ENCODE results near the gene CKS1B.

CKS1B gene

GRCh38 chr1:155023627-155024026 lies 49.1 kb downstream of the CKS1B start:
- H3K4me1 ChIP-seq (ENCODE audit: insufficient read depth, low read length) = peaks cover 3% of the 10 kb centered on the region; the same call in 1 of the 2 replicates
- WGBS = 79% methylated on average over 5 of the region's 5 CpGs

GRCh38 chr1:155024315-155024714 lies 49.8 kb downstream of the CKS1B start:
- 95% methylated on average over 9 of the region's 9 CpGs for WGBS

More at GRCh38 chr1:155023627-155024026, 49.1 kb downstream of the CKS1B start:
- H3K9ac ChIP-seq (ENCODE audit: low read depth, low read length) = no peak overlapping the region
- H3K4me3 ChIP-seq (ENCODE audit: low read length) = no peak overlapping the region
- H3K36me3 ChIP-seq (ENCODE audit: insufficient read depth, low read length) = no peaks in the 10 kb centered on the region
- H3K9me3 ChIP-seq (ENCODE audit: insufficient read depth, low read depth, low read length) = no peaks in the 10 kb centered on the region
- no peak overlapping the region for H3K27ac ChIP-seq (ENCODE audit: low read depth, low read length)
- H3K27me3 ChIP-seq (ENCODE audit: insufficient read depth, low read length) = no peaks in the 10 kb centered on the region

DNA sequence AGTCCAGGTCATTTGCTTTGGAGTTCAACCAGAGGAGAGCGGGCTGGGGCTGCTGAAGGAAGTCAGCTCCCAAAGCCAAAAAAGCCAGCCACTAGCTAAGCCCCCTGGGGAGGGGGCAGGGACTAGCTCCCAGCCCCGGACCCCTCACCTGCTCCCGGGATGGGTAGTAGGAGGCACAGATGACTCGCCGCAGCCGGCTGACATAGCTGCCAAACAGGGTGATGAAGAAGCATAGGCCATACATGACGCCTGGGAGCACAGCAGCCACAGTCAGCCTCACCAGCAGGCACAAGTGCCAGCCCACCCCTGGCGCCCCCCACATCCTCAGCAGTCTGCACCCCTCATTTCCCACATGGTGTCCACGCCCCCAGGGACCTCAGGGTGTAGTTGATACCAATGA lies 51.7 kb downstream of the CKS1B start:
- no peak overlapping the region for H3K4me3 ChIP-seq (ENCODE audit: low read length)
- no peak overlapping the region for H3K27ac ChIP-seq (ENCODE audit: low read depth, low read length)
- no peaks in the 10 kb centered on the region for H3K36me3 ChIP-seq (ENCODE audit: insufficient read depth, low read length)
- H3K9me3 ChIP-seq (ENCODE audit: insufficient read depth, low read depth, low read length) = no peaks in the 10 kb centered on the region
- H3K4me1 ChIP-seq (ENCODE audit: insufficient read depth, low read length) = peaks cover 3% of the 10 kb centered on the region; the same call in 1 of the 2 replicates
- H3K9ac ChIP-seq (ENCODE audit: low read depth, low read length) = no peak overlapping the region
- no peaks in the 10 kb centered on the region for H3K27me3 ChIP-seq (ENCODE audit: insufficient read depth, low read length)
- WGBS = 61% methylated on average over 9 of the region's 9 CpGs

More at GRCh38 chr1:155024315-155024714, 49.8 kb downstream of the CKS1B start:
- Histone ChIP-seq H3K27me3 (ENCODE audit: insufficient read depth, low read length) (no peaks in the 10 kb centered on the region), H3K36me3 (ENCODE audit: insufficient read depth, low read length) (no peaks in the 10 kb centered on the region), H3K4me1 (ENCODE audit: insufficient read depth, low read length) (peaks cover 3% of the 10 kb centered on the region; the same call in 1 of the 2 replicates), H3K9ac (ENCODE audit: low read depth, low read length) (no peak overlapping the region), H3K27ac (ENCODE audit: low read depth, low read length) (no peak overlapping the region), H3K9me3 (ENCODE audit: insufficient read depth, low read depth, low read length) (no peaks in the 10 kb centered on the region), H3K4me3 (ENCODE audit: low read length) (no peak overlapping the region)

GRCh38 chr1:155026588-155026987 lies 52.1 kb downstream of the CKS1B start:
- Histone ChIP-seq H3K27ac (ENCODE audit: low read depth, low read length) (no peak overlapping the region), H3K4me1 (ENCODE audit: insufficient read depth, low read length) (peaks cover 3% of the 10 kb centered on the region; the same call in 1 of the 2 replicates), H3K9me3 (ENCODE audit: insufficient read depth, low read depth, low read length) (no peaks in the 10 kb centered on the region), H3K4me3 (ENCODE audit: low read length) (no peak overlapping the region), H3K36me3 (ENCODE audit: insufficient read depth, low read length) (no peaks in the 10 kb centered on the region), H3K9ac (ENCODE audit: low read depth, low read length) (no peak overlapping the region), H3K27me3 (ENCODE audit: insufficient read depth, low read length) (no peaks in the 10 kb centered on the region)
- 94% methylated on average over 6 of the region's 6 CpGs for WGBS
